LNCaP clone FGC (cell line): ENCODE results near the gene ANGPTL8.

ENCODE experiments used
- DNase-seq: peaks from one replicate; pipeline ENCODE4 v3.0.0-alpha.2; 2011; ENCODE audit warnings: low read depth
- H3K4me3 ChIP-seq: 2 replicates; pipeline ENCODE4 v1.5.1; 2011; ENCODE audit warnings: mild to moderate bottlenecking, low read depth, low read length, control low read depth
- TF ChIP-seq, protein P1 (sequence below): IDR thresholded peaks from 2 replicates; pipeline ENCODE4 v1.5.1; 2012; ENCODE audit warnings: mild to moderate bottlenecking; ENCODE audit not compliant: control insufficient read depth, insufficient read depth; ENCODE audit errors: extremely low read depth

Gene ANGPTL8

DNA sequence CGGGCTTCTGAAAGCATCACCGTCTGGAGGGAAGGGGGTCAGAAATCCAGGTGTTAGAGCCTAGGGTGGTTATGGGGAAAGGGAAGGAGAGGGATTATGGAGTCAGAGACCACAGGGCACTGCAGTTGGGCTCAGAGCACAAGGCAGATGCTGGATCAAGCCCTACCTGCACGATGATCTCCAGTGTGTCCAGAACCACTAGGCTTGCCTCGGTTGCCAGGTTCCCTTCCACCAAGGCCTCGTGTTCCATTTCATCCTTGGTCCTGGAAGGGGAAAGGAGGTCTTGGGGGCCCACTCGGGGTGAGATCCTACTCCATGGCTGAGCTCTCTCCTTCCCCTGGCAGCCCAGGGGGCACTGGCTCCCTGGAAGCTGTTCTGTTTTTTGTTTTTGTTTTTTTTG is 25.0 kb upstream of the ANGPTL8 start:
- TF ChIP-seq, protein P1, sequence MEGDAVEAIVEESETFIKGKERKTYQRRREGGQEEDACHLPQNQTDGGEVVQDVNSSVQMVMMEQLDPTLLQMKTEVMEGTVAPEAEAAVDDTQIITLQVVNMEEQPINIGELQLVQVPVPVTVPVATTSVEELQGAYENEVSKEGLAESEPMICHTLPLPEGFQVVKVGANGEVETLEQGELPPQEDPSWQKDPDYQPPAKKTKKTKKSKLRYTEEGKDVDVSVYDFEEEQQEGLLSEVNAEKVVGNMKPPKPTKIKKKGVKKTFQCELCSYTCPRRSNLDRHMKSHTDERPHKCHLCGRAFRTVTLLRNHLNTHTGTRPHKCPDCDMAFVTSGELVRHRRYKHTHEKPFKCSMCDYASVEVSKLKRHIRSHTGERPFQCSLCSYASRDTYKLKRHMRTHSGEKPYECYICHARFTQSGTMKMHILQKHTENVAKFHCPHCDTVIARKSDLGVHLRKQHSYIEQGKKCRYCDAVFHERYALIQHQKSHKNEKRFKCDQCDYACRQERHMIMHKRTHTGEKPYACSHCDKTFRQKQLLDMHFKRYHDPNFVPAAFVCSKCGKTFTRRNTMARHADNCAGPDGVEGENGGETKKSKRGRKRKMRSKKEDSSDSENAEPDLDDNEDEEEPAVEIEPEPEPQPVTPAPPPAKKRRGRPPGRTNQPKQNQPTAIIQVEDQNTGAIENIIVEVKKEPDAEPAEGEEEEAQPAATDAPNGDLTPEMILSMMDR, result no peak
- no peak for DNase-seq

DNA sequence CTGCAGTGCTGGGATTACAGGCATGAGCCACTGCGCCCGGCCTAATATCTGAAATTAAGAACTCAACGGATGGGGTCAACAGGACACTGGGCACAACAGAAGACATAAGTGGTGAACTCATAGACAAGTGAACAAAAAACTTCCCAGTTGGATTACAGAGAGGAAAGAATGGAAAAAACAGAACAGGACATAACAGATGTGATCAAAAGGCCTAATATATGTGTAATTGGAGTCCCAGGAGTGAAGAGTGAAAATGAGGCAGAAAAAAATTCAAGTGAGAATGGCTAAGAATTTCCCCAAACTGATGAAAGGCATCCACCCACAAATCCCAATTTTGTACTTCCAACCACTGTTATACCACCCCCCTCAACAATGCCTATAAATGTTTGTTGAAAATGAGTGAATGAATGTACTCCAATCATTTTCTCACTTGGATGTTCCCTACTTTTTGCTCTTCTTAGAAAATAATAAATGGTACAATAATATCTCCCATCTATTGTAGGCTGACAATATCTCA is 18.3 kb upstream of the ANGPTL8 start:
- DNase-seq, result no peak
- H3K4me3 ChIP-seq, result no peak overlapping the region
- TF ChIP-seq, protein P1, result no peak

More for the DNA sequence above, 25.0 kb upstream of the ANGPTL8 start:
- no peak overlapping the region for H3K4me3 ChIP-seq

DNA sequence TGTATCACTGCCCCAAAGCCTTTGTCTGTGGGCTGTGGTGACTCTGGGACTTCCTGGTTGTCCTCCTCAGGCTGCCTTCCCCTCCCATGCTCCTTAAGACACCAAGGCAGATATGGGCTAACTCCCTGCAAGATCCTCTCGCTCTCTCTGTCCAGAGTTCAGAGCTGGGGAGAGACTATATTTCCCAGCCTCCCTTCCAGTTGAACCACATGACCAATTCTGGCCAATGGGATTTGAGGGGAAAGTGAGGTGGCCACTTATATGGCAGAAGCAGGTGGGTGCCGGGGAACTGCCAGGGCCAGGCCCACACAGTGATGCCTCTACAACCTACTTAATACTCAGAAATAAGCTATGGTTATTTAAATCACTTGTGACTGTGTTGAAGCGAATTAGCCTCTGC is 16.2 kb upstream of the ANGPTL8 start:
- no peak for DNase-seq
- TF ChIP-seq, protein P1, result no peak
- H3K4me3 ChIP-seq, result no peak overlapping the region

DNA sequence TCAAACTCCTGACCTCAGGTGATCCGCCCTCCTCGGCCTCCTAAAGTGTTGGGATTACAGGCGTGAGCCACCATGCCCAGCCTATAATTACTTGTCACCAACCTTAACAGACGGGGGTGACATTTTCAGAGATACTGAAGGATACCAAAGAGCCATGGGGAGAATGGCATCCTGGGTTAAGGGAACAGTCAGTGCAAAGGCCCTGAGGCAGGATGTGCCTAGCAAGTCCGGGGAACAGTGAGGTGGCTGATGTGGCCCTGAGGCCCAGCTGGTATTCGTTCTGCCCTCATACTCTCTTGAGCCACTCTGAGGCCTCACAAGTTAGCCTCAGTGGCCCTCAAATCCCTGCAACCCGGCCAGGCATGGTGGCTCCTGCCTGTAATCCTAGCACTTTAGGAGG is 15.0 kb upstream of the ANGPTL8 start:
- TF ChIP-seq, protein P1, result no peak
- no peak overlapping the region for H3K4me3 ChIP-seq
- no peak for DNase-seq

- DNase-seq, result no peak
- TF ChIP-seq, protein P1, result no peak
- no peak overlapping the region for H3K4me3 ChIP-seq
These were observed 14.2 kb upstream of the ANGPTL8 start for GRCh38 chr19:11225172-11225571.

- TF ChIP-seq, protein P1, result no peak
- no peak overlapping the region for H3K4me3 ChIP-seq
- DNase-seq, result no peak
These were observed 13.6 kb upstream of the ANGPTL8 start for GRCh38 chr19:11225815-11226214.

- H3K4me3 ChIP-seq, result no peak overlapping the region
- DNase-seq, result no peak
- TF ChIP-seq, protein P1, result no peak
These were observed 12.7 kb upstream of the ANGPTL8 start for GRCh38 chr19:11226716-11227166.
